G401.6 (cell line): ENCODE results near the gene ASIC4.

Experiments
- FAIRE-seq: peaks from 2 replicates; lab custom pipeline; 2012; peaks lifted over from hg19 to GRCh38; lab: Jason Lieb, UNC

The ASIC4 gene

DNA sequence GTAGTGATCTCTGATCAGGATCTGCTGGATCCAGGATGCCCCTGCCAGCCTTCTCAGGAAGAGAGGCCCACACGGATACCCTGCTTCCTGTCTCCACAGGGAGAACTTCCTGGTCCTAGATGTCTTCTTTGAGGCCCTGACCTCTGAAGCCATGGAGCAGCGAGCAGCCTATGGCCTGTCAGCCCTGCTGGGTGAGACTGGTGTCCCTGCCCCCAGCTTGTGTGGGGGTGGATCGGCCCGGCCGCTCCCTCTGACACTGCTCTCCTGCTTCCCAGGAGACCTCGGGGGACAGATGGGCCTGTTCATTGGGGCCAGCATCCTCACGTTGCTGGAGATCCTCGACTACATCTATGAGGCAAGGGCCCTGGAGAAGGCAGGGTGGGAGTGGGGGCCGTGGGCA is 22.7 kb downstream of the ASIC4 start:
- FAIRE-seq: no peak

DNA sequence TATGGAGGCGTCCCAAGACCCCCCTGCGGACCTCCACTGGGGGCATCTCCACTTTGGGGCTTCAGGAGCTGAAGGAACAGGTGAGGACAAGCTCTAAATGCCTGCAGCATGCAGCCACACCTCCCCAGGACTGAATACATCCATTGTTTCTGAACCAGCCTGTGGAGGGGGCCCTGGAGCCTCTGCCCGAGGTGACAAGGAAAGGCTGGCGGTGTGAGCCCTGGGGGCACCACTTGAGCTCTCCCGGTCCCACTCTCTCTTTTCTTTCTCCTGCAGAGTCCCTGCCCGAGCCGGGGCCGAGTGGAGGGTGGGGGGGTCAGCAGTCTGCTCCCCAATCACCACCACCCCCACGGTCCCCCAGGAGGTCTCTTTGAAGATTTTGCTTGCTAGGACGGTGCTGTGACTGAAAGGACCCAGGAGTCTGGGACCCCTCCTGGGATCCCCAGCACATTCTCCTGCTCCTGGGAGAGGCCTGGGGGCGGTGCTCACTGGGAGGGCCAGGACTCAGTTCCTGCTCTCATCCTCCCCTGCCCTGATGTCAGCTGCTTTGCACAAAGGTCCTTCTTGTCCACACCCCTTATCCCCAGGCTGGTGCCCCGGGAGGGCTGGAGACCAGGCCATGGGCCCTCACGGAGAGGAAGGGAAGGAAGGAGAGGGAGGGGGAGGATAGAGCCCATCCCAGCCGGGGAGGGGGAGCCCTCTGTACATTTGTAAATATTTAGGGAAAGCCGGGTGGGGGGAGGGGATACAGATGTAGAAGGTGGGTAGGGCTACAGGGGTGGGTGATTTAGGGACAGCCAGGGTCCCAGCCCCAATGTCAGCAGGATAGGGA is 23.6 kb downstream of the ASIC4 start:
- FAIRE-seq: no peak

DNA sequence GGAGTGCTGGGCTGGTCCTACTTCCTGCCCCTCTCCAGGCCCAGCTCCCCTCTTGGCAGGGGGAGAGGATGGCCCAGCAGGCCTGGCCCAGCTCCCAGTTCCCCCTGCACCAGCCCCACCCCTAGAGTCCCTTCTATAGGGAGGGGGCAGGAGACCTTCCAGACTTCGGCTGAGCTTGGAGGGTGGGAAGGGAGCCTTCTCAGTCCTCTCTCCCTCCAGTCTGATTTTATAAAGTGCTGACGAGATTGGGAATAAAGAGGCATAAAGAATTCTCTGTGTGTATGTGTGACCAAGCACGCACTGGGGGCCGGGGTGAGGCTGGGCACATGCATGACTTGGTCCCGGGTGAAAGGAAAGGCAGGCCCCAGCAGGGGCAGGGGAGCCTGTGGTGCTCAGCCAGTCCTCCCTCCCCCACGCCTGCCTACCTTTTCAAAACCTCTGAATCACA is 24.2 kb downstream of the ASIC4 start:
- FAIRE-seq: no peak

DNA sequence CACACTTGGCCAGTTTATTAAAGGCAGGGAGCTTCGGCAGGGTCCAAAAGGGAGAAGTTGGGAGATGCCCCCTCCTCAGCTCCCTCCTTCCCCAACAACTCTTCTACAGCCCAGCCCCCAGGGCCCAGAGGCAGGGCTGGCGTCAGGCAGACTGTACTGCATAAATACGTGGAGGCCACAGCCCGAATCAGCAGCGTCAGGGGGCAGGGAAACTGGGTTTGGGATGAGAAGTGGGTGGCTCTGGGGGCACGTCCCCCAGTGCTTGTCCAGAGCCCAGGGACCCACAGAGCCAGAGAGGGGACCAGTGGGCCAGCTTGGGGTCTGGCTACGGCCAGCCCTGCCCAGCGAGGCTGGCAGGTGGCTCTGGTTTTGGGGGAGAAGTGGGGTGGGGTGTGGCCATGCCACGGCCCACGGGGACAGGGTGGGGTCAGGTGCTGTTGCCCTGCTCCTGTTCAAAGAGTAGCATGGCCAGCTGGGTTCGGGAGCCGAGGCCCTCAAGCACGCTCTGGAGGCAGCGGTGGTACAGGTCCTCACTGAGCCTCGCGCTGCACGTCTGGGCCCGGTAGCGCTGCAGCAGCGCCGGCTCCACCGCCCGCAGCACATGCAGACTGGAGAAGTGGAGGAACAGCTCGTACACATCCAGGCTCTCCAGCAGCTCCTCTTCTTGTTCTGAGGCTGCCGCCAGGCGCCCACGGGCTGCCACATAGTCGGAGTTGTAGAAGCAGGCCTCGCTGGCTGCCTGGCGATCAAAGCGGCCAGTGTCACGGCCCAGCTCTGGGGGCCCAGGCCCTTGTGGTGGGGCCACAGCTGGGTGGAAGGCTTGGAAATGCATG is 24.9 kb downstream of the ASIC4 start:
- FAIRE-seq: no peak

DNA sequence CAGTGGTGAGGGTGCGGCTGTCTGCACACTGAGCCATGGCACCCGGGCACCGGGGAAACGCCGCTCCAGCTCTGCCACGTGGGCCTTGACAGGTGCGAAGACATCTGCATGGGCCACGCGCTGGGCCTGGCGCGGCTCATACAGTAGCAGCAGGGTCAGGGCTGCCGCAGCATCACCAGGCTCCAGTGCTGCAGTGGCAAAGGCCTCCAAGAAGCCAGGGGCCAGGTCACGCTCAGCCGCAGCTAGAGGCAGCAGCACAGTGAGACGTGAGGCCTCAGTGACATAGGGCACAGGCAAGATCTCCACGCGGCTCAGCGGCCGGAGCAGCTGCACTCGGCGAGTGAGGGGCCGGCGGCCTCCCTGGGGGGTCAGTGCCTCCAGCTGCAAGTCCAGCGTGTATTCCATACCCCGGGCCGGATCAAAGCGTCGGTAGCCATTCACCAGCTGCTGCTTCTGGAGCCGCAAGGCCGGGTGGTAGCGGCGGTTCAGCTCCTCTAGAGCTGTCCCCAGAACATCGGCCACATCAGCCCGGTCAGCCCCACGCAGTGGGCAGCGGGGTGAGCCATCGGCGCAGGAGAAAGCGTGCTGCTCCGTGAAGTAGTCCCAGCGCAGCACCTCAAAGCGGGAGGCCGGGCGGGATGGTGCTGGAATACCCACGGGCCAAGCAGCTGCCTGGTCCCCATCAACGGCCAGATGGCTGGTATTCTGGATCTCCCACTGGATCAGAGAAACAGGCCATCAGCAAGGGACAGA is 25.8 kb downstream of the ASIC4 start:
- no peak for FAIRE-seq

GRCh38 chr2:219540784-219541504 is 26.7 kb downstream of the ASIC4 start:
- FAIRE-seq: no peak

DNA sequence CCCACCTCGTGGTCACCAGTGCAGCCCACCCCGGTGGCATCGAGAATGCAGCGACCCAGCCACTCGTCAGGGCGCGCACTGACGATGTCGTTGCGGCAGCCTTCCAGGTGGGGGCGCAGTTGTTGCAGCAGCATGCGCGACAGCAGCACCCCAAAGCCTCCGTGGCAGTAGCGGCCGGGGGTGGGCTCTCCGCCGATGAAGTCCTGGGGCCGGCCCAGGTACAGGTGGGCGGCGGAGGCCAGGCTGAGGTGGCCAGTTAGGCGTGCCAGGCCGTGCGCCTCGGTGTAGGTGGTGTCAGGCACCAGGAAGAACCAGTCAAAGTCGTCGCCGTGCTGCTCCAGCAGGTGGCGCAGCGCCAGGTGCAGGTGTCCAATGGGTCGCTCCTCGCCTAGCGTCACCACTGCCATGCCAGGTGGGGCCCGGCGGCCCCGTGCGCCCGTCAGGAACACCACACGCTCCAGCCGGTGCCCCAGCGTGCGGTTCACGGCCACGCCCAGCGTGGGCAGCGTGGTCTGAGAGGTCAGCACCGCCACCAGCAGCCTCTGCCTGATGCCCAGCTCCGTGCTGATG is 27.4 kb downstream of the ASIC4 start:
- FAIRE-seq: no peak

DNA sequence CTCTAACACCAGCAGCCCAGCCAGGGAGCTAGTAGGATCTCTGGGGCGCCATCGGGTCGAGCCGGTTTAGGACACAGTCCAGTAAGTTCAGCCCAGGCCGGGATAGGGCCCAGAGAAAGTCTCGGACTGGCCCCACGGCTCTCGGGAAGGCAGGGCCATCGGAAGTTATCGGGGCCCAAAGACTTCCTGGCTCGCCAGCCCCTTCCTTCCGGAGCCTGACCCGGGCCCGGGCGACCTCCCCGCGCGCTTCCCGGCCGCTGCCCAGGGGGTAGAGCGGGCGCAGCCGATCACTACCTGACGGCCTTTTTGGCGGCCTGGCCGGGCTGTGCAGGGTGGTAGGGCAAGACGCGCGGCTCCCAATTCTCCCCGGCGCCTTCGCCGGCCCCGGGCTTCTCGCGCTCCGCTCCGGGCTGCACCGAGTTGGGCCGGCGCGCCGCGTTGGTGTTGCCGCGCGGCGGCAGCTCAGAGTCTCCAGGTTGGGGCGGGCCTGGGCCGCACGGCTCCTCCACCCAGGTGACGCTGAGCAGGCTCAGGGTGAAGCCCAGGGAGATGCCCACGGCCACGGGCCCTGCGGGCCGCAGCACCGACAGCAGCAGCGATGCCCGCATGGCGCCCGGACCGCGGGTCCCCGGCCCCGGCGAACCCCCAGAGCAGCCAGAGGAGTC is 28.8 kb downstream of the ASIC4 start:
- no peak for FAIRE-seq

DNA sequence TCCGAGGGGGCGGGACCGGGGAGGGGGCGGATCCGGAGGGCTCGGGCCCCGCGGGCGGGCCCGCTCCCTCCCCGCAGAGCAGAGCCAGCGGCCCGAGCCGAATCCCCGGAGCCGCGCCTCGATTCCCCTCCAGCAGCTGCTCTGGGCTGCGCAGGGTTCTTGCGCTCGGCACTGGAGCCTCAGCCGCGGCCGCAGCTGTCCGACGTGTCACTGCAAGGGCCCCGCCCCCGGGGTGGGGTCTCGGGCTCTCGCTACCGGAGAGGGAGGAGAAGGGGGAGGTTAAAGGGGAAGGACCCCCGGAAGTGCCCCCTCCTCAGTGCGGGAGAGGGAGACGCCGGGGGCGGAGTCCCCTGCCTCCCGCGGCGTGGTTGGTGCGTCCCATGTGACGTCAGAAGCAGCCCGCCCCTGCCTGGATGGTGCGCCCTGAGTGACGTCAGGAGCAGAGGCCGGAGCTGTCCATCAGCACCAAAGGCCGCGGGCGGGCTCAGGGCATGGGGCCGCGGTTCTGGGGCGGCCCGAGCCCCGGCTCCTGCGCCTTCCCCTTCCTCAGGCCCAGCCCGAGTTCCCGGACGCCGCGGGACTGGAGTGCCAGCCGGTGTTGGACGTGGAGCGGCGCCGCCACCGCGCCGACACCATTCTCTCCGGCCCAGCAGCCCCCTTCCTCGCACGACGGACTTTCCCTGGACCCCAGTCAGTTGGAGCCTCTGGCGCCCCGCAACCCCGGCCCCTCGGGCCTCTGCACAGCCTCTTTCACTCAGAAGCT is 29.5 kb downstream of the ASIC4 start, which contains the start of the genes CHPF and TMEM198:
CHPF (minus strand) TSS at position 214 of the 763 bp plus-strand sequence. CDS start 271 bp downstream, outside the sequence.
TMEM198 (plus strand) TSS at position 433 of the 763 bp plus-strand sequence. CDS start 700 bp downstream, outside the sequence.
- FAIRE-seq: peak; percentile 99

DNA sequence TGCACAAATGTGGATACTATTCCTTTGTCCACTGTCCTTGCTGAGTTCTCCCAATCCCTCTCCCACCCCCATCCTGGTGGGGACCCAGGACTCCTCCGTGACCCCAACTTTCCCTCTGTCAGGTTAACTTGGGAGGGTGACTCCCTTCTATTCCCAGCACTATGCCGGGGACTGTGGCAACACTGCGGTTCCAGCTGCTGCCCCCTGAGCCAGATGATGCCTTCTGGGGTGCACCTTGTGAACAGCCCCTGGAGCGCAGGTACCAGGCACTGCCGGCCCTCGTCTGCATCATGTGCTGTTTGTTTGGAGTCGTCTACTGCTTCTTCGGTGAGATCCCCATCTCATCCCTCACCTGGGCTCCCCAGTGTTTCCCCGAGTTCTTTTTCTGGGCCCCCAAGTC is 30.3 kb downstream of the ASIC4 start:
- FAIRE-seq: no peak

GRCh38 chr2:219545295-219545942 is 31.1 kb downstream of the ASIC4 start:
- FAIRE-seq: no peak

DNA sequence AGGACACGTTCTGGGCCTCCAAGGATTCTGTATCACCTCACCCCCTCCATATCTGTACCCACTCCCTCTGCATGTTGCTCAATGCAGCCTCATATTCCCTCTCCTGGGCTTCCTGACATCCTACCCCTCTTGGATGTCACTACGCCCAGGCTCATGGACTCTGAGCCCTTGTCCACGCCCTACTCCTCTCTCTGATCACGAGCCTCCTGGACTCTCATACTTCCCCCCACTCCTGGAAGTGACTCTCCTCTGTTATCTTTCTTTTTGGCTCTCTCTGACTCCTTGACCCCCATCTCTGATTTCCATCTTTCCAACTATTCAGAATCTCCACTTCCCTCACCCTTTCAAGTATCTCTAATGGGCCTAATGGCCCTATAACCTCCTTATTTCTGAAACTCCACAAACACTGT is 31.7 kb downstream of the ASIC4 start:
- FAIRE-seq: no peak

- FAIRE-seq: no peak
These were observed 33.3 kb downstream of the ASIC4 start for GRCh38 chr2:219547621-219548020.

DNA sequence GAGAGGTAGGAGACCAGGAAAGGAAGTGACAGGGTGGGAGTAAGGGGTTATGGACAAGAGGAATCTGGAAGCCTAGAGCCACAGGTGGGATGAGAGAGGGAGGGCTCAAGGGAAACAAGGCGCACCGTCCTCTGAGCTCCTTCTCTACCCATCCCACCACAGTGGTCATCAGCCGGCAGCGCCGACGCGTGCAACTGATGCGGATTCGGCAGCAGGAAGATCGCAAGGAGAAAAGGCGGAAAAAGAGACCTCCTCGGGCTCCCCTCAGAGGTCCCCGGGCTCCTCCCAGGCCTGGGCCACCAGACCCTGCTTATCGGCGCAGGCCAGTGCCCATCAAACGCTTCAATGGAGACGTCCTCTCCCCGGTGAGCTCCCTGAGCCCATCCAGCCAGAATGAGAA is 34.7 kb downstream of the ASIC4 start:
- no peak for FAIRE-seq

- FAIRE-seq: no peak
These were observed 35.3 kb downstream of the ASIC4 start for GRCh38 chr2:219549619-219550018.

DNA sequence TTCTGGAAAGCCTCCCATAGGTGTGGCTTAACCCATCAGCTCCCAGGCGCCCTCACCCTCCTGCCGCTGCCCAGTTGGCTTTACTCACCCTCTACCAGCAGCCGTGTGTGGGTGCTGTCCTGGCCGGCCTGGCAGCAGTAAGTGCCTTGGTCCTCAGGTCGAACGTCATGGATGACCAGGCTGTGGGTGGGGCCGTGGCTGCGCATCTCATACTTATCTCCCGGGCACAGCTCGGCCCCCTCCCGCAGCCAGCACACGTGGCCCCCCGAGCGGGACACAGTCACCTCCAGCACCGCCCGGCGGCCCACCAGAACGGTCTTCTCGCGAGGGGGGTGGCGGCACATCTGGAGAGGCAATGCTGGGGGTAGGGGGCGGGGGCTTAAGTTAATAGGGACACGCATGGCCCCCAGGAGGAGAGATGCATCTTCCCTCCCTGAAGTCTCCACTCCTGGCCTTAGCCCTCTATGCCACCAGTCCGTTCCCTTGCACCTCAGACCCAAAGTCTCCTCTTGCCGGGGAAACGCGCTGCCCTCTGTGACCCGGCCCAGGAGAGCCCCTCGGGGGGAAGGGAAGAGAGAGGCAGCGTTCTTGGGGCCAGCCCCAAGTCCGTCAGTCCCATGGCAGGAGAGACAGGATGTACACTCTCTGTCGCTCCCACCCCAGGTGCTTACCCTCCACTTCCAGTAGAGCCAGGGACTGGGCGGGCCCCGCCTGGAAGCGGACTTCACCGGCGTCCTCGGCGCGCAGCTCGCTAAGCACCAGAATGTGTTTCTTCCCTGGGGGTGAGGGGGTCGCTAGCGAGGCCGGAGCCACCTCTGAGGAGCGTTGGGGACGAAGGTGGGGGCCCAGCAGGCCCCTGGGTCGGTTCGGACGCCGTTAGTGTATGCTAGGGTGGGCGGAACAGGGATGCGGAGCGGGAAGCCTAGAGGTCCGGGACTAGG is 37.4 kb downstream of the ASIC4 start:
- no peak for FAIRE-seq

GRCh38 chr2:219552382-219553167 is 38.3 kb downstream of the ASIC4 start:
- FAIRE-seq: peak; percentile 30

GRCh38 chr2:219553168-219553417 is 38.8 kb downstream of the ASIC4 start:
- FAIRE-seq: no peak
